Dermis microvascular lymphatic vessel endothelial cell (primary cell): ENCODE measurements around the gene UBE2L5. TPM values are rescaled to one million over a fixed set of nuclear protein-coding genes. Genes with fewer than 3 reads are reported as not detected.
A peak's percentile ranks its signal among the peaks of the same experiment; 100 is the strongest.

Experiments
- DNase-seq, 2 donors: peaks; one replicate each; pipeline versions ENCODE4 v3.0.0 to v3.0.0-alpha.2; 2010; ENCODE audit warnings: low read depth in 2 of 2
- total RNA-seq: library from RNA; depleted of rRNA; stranded (reverse); fragments of >200 nt; gene quantifications from 2 replicates; pipeline ENCODE4 v1.2.1, GENCODE V29; 2014

The UBE2L5 gene
- total RNA-seq = not detected in 2 replicates

- DNase-seq = peak in 1 of 2 donors; percentile 72
Measured at GRCh38 chr13:30422054-30422839, at the start of gene UBE2L5. UBE2L5 (plus strand) TSS chr13:30422493; CDS start chr13:30427991, 5,498 bp downstream.

- DNase-seq = no peak
Measured at GRCh38 chr13:30373727-30374126, 48.6 kb upstream of the UBE2L5 start.

- DNase-seq = no peak
Measured at GRCh38 chr13:30375265-30375835, 46.9 kb upstream of the UBE2L5 start.

- no peak for DNase-seq
Measured at GRCh38 chr13:30376426-30377311, 45.6 kb upstream of the UBE2L5 start.

GRCh38 chr13:30377312-30377685 is 45.0 kb upstream of the UBE2L5 start:
- no peak for DNase-seq

- DNase-seq = no peak
Measured at GRCh38 chr13:30378191-30378590, 44.1 kb upstream of the UBE2L5 start.

GRCh38 chr13:30381049-30381448 is 41.2 kb upstream of the UBE2L5 start:
- DNase-seq = no peak

- DNase-seq = no peak
Measured at GRCh38 chr13:30382836-30383525, 39.3 kb upstream of the UBE2L5 start.

GRCh38 chr13:30388406-30389283 is 33.6 kb upstream of the UBE2L5 start:
- DNase-seq = peak in 1 of 2 donors; percentile 28

- DNase-seq = no peak
Measured at GRCh38 chr13:30391956-30392680, 30.2 kb upstream of the UBE2L5 start.

- DNase-seq = no peak
Measured at GRCh38 chr13:30392681-30393045, 29.6 kb upstream of the UBE2L5 start.

- DNase-seq = no peak
Measured at GRCh38 chr13:30394751-30395191, 27.5 kb upstream of the UBE2L5 start.

GRCh38 chr13:30395192-30396158 is 26.8 kb upstream of the UBE2L5 start:
- DNase-seq = peak; percentile 63 to 86

GRCh38 chr13:30396434-30397075 is 25.7 kb upstream of the UBE2L5 start:
- no peak for DNase-seq

GRCh38 chr13:30398601-30399072 is 23.7 kb upstream of the UBE2L5 start:
- DNase-seq = no peak

- no peak for DNase-seq
Measured at GRCh38 chr13:30400376-30400775, 21.9 kb upstream of the UBE2L5 start.

GRCh38 chr13:30401347-30401746 is 20.9 kb upstream of the UBE2L5 start:
- no peak for DNase-seq

- DNase-seq = no peak
Measured at GRCh38 chr13:30403456-30403855, 18.8 kb upstream of the UBE2L5 start.
